COLO668 (cell line): ENCODE results near the gene CCDC7.

Experiments
- DNase-seq: peaks from one replicate; lab custom pipeline; 2025; ENCODE audit not compliant: unreplicated experiment; lab: John Stamatoyannopoulos, UW

CCDC7 gene

GRCh38 chr10:32923849-32924248, 477.9 kb downstream of the CCDC7 start:
- no peak for DNase-seq
